Measurements from ENCODE around the gene USE1.

GRCh38 chr19:17234911-17235299, 19.7 kb downstream of the USE1 start:
- TF ChIP-seq CTCF (IDR thresholded peaks at IDR 0.05), result no peak
- no peak for TF ChIP-seq POLR2A (IDR thresholded peaks at IDR 0.05)
- no peak for TF ChIP-seq EP300 (IDR thresholded peaks at IDR 0.05)
